Endometrial microvascular endothelial cells (primary cell): ENCODE measurements around the gene UCP3. TPM values are rescaled to one million over a fixed set of nuclear protein-coding genes. Genes with fewer than 3 reads are reported as not detected.

Experiments
- in situ Hi-C: cut with HindIII; loops from 2 replicates; pipeline ENCODE4 v1.10.0; 2017; ENCODE audit warnings: low sequenced_read_pairs, low pct_unique_long_range_greater_than_20kb; ENCODE audit errors: inconsistent ontology term
- total RNA-seq: library from RNA; depleted of rRNA; stranded (reverse); fragments of >200 nt; gene quantifications from one replicate; pipeline ENCODE4 v1.2.3, GENCODE V29; 2015; ENCODE audit errors: inconsistent ontology term

The UCP3 gene
- total RNA-seq, 1 donor from 2014 or later = 0.37 TPM

DNA sequence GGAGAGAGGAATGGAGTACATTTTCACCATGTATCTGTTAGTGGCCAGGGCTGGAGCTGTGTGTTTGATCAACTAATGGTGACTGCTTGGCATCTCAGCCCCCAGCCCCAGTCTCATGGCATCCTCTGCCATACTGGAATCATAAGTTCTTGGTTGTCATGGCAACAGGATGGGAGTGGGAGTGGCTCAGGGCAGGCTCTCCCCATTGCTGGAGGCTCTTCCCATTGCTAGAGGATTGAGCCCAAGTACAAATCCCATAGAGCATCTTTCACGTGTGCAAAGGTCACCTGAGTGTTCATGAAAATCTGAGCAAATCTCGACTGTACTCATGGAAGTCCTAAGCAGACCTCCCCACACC lies 43.1 kb downstream of the UCP3 start:
- in situ Hi-C loops = no loop called here

DNA sequence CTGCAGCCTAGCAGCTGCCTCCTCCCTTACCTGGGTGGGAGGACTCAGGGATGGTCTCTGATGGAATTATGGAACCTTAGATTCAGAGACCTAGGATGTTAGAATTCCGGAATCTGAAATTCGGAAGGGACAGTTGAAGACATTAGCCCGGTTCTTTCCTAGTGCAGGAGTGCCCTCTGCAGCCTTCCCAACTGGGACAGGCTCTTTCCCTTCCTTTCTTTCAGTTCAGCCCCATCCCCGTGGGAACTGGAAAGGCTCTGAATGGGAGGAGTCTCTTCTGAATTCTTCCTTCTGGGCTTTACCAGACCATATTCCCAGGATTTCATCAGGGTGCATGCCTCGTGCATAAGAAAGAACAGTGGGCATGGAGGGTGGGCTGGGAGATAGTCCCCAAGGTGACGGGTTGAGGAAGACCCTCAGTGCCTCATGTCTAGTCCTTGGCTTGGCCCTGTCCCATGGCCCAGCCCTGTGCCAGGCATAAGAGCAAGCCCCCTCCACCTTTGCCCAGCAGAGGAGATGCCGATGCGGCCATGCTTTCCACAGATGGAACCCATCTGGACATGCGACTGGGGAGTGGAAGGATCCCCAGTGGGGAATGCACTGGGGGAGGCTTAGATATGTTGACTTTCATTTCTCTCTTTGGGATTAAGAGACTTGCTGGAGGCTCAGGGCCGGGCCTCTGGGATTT lies 43.7 kb downstream of the UCP3 start:
- in situ Hi-C loops = no loop called here

DNA sequence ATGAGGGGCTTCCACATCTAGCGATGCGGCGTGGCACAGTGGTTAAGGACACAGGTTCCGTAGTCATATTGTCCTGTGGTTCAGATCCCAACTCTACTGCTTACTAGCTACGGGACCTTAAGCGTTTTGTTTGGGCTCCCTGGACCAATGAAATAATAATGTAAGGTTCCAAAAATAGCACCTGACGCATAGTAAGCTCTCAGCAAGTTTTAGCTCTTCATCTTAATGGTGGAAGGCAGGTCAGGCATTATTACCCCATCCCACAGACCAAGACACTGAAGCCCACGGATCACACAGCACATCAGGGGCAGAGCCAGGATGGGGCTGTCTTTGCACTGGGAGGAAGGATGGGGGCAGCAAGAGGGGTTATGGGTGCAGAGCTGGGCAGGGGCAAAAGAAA lies 45.0 kb downstream of the UCP3 start:
- in situ Hi-C loops = no loop called here

DNA sequence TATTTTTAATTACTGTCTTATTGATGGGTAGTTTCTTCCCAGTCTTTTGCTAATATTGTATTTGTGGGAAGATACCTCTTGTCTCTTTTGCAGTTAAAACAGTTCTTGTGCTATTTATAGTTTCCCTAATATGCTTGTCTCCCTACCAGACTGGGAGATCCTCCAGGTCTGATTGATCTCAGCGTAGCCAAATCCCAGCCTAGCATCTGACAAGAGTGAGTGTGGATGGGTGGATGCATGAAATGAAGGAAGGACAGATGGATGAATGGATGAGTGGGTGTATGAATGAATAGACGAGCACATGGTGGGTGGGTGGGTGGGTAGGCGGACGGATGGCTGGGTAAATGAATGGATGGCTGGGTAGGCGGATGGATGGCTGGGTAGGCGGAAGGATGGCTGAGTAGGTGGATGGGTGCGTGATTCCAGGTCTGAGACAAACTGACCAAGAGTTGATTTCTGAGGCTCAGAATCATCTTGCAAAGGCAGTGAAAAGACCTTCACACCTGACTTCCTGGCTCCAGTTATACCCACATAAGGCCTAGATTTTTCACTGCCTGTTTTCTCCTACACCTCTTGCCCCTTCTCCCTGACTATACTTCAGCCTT lies 46.7 kb downstream of the UCP3 start:
- in situ Hi-C loops = no loop called here

DNA sequence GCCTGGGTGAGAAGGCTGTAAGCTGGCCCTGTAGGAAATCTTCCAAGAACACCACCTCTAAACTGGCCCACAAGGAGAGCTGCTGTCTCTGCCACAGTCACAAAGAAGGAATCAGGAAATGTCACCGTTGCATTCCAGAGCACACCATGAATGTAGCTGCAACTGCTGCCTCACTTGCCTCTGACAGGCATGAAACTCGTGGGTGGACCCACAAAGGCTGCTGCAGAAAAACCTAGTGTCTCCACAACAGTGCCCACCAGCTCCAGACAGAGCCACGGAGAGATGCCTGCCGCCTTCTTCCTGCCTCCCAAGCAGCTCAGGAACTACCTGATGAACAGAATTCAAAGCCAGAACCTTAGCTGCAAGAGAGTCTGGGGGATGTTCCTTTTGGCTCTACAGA lies 47.6 kb downstream of the UCP3 start:
- in situ Hi-C loops = no loop called here

DNA sequence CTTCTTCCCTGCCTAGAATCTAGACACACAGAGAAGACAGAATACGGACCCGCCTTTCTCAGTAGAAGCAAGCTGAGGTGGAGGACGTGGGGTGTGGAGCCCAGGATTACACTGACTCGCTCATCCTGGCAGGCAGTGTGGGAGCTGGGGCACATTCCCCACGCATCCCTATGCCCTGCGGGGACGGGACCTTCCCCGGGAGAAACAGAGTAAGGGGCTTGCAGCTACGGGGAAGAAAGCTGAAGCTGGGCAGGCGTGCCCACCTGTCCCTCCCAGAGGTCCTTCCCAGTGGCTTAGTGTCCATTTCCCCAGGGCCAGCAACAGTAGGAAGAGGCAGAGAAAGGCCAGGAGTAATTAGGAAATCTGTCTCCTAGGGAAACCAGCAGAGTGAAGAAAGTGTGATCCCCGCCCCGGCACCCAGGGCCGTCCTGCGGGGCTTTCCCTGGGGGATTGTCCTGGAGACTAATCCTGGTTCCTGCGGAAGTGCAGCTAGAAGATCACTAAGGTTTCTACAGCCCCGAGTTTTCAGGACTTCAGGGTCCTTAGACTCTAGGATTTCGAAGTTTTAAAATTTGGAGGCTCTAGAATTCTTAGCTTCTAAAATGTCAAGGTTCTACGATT lies 50.3 kb downstream of the UCP3 start:
- in situ Hi-C loops = no loop called here

DNA sequence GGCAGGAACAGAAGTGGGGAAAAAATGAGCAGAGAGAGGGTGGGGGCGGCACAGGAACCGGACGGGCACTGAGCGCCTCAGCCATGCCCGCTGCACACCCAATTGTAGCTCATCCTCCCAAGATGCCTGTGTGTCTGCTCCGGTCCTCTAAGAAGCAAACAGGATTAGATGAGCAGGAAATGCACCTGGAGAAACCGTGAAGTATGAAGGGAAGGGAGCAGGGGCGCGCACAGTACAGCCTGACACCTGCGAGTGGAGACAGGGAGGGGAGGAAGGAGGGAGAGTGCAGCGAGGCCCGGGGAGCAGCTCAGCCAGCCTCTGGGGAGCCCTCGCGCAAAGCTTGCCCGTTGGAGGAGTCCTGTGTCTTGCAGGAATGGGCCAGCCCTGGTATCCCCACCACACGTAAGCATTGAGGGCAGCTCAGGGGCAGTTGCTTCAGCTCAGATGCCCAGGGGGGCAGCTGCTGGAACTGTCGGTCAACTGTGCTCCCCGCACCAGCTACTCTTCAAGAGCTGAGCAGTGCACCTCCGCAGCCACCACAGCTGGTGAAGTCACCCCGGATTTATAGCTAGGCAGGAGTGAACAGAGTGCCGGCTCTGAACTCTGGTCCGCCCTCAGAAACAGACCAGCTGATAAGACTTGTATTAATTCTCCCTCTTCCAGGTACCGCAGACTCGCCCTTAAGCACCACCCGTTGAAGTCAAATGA lies 51.1 kb downstream of the UCP3 start:
- in situ Hi-C loops = no loop called here

DNA sequence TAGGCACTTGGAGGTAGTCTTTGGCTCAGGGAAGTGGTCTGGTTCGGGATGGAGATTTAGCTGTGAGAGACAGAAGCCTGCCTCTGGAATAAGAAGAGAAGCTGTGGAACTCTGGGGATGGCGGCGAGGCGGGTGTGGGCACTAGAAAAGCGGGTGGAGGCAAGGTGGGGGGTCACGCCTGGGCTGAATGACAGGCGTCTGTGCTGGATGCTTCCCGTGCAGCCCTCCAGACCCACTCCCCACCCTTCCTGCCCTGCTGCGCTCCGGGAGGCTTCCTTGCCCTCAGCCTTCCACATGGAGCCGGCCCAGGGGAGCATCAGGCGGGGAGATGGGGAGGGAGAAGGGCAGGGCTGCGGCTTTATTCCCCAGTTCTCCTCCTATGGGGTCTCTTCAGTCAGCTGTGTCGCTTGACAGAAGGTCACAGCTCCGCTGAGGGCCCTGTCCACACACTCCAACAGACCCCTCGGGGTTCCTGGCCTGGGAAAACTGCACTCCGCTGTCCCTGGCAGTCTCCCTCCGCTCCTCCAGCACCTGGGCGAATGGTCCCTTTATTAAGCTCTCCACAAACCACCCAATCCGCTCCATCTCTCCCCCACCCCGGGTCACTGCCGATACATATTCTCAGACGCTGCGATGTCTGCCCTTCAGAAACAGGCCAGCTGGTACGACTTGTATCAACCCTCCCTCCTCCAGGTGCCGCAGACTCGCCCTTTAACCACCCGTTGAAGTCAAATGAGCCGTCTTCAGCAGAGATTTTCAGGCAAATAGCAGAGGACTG lies 51.8 kb downstream of the UCP3 start:
- in situ Hi-C loops = no loop called here

DNA sequence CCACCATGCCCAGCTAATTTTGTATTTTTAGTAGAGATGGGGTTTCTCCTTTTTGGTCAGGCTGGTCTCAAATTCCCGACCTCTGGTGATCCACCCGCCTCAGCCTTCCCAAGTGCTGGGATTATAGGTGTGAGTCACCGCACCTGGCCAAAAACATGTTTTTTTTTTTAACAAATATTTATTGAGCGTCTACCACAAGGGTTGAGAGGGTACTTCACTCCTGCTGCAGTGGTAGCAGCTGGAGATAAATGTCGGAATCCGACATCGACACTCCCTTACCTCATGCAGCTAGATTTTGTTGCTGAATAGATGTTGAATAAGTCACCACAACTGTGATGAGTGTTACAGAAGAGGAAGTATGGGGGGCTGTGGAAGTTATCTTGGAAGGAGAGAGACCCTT lies 57.1 kb downstream of the UCP3 start:
- in situ Hi-C loops = no loop called here

DNA sequence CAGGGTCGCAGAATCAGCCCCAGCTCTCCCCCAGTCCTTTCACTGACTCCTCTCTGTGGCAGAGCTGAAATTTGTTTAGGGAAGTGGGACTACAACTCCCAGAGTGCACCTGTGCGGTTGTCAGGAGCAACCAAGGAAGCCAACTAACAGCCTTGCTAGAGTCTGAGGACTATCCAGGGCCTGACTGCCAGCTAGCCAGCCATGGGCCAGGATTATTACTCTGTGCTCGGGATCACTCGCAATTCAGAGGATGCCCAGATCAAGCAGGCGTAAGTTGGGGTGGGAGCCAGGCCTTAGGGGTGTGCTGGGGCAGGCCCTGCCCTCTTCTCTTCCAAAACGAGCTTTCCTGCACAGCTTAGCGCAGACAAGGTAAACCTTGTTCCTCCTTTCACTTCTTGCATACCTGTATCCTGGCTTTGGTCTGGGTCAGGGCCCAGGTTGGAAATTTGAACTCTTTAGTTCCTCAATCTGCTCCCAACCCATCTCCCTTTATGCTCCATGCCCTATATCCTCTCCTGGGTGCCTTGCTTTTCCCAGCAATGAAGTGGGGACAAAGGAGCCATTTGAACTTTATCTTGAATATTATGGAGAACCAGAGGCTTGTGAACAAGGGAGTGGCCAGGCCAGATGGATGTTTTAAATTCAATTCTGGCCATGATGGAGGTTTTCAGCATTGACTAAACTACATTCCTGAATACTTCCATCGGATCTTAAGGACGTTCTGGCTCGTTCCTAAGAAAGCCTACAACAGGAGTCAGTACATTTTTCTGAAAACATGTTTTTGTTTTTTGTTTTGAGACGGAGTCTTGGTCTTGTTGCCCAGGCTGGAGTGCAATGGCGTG lies 57.8 kb downstream of the UCP3 start, which contains the start of gene DNAJB13:
DNAJB13 (plus strand) TSS at position 158 of the 842 bp plus-strand sequence; CDS start at position 202, 44 bp downstream.
- in situ Hi-C loops = no loop called here

Other genes with a start within 250 kb of the UCP3 start
- 116 TPM for gene RAB6A, start 248.0 kb downstream of the UCP3 start, total RNA-seq
- gene MRPL48, start 221.2 kb downstream of the UCP3 start, total RNA-seq = 25.8 TPM
- gene COA4, start 132.2 kb downstream of the UCP3 start, total RNA-seq = 107 TPM
- 14.2 TPM for gene PAAF1, start 132.1 kb downstream of the UCP3 start, total RNA-seq
- gene DNAJB13, start 58.1 kb downstream of the UCP3 start, total RNA-seq = not detected
- 0.74 TPM for gene UCP2, start 26.2 kb downstream of the UCP3 start, total RNA-seq
- 8.1 TPM for gene C2CD3, start 161.9 kb upstream of the UCP3 start, total RNA-seq
- 47.0 TPM for gene PPME1, start 162.2 kb upstream of the UCP3 start, total RNA-seq